Liver (tissue), 9 donors: Measurements from ENCODE around the gene OBP2B. TPM values are rescaled to one million over a fixed set of nuclear protein-coding genes. Genes with fewer than 3 reads are reported as not detected.
"Not testable (repeated sequence)": the region's sequence is repeated elsewhere in the genome, so short reads cannot be mapped to it uniquely, and the experiment has no call there.

Experiments
- DNase-seq: peaks from one replicate; pipeline ENCODE4 v3.0.0-alpha.2; 2017; ENCODE audit warnings: low spot score
- H3K27ac ChIP-seq, 2 donors: one replicate each; pipeline ENCODE4 v1.7.0; 2013; ENCODE audit warnings: inconsistent platforms in 2 of 2, low read length in 2 of 2, control low read depth in 1 of 2, low read depth in 1 of 2, mild to moderate bottlenecking in 1 of 2
- H3K27me3 ChIP-seq, 4 donors: one replicate each; pipeline versions ENCODE4 v1.6.1 to v1.7.0; 2013; ENCODE audit warnings: low read length in 3 of 4, inconsistent platforms in 1 of 4, mild to moderate bottlenecking in 1 of 4, moderate library complexity in 1 of 4; ENCODE audit not compliant: control insufficient read depth in 4 of 4, insufficient read depth in 4 of 4
- H3K36me3 ChIP-seq, 4 donors: one replicate each; pipeline versions ENCODE4 v1.6.1 to v1.7.0; 2013; ENCODE audit warnings: low read length in 3 of 4, mild to moderate bottlenecking in 3 of 4, low read depth in 1 of 4, moderate library complexity in 1 of 4; ENCODE audit not compliant: control insufficient read depth in 4 of 4, insufficient read depth in 3 of 4
- H3K4me1 ChIP-seq, 4 donors: one replicate each; pipeline versions ENCODE4 v1.6.1 to v1.7.0; 2013; ENCODE audit warnings: low read length in 3 of 4, mild to moderate bottlenecking in 3 of 4, moderate library complexity in 1 of 4; ENCODE audit not compliant: control insufficient read depth in 4 of 4, insufficient read depth in 4 of 4
- H3K4me3 ChIP-seq, 3 donors: one replicate each; pipeline versions ENCODE4 v1.6.1 to v1.7.0; 2013; ENCODE audit warnings: low read length in 3 of 3, control low read depth in 1 of 3, low read depth in 1 of 3, mild to moderate bottlenecking in 1 of 3
- H3K9ac ChIP-seq, 2 donors: one replicate each; pipeline ENCODE4 v1.7.0; 2013; ENCODE audit warnings: low read length in 2 of 2, mild to moderate bottlenecking in 2 of 2, moderate library complexity in 2 of 2, control low read depth in 1 of 2, low read depth in 1 of 2
- H3K9me3 ChIP-seq, 4 donors: one replicate each; pipeline versions ENCODE4 v1.6.1 to v1.7.0; 2013; ENCODE audit warnings: low read length in 3 of 4; ENCODE audit not compliant: control insufficient read depth in 4 of 4
- EGR1 ChIP-seq, 2 donors: IDR thresholded peaks; 2 replicates each; pipeline ENCODE4 v1.6.1; 2016 to 2018; ENCODE audit warnings: antibody characterized with exemption in 2 of 2, low read depth in 2 of 2
- FOXA1 ChIP-seq: IDR thresholded peaks from 2 replicates; pipeline ENCODE4 v1.6.1; 2016; ENCODE audit warnings: antibody characterized with exemption
- FOXA2 ChIP-seq: IDR thresholded peaks from 2 replicates; pipeline ENCODE4 v1.6.1; 2016; ENCODE audit warnings: antibody characterized with exemption
- GABPA ChIP-seq, 2 donors: IDR thresholded peaks in 1 of 2; conservative IDR thresholded peaks in 1 of 2; 2 replicates each; pipeline ENCODE4 v1.6.1; 2016; ENCODE audit warnings: antibody characterized with exemption in 2 of 2, mild to moderate bottlenecking in 1 of 2, moderate library complexity in 1 of 2
- HNF4A ChIP-seq, 2 donors: conservative IDR thresholded peaks; 2 replicates each; pipeline ENCODE4 v1.6.1; 2016; ENCODE audit warnings: antibody characterized with exemption in 2 of 2, mild to moderate bottlenecking in 2 of 2
- HNF4G ChIP-seq: IDR thresholded peaks from 2 replicates; pipeline ENCODE4 v1.6.1; 2016; ENCODE audit warnings: antibody characterized with exemption
- JUND ChIP-seq, 2 donors: IDR thresholded peaks; 2 replicates each; pipeline ENCODE4 v1.6.1; 2016; ENCODE audit warnings: antibody characterized with exemption in 2 of 2
- RAD21 ChIP-seq, 2 donors: IDR thresholded peaks; 2 replicates each; pipeline ENCODE4 v1.6.1; 2016; ENCODE audit warnings: antibody characterized with exemption in 2 of 2, mild to moderate bottlenecking in 2 of 2
- SP1 ChIP-seq: IDR thresholded peaks from 2 replicates; pipeline ENCODE4 v1.6.1; 2018; ENCODE audit warnings: antibody characterized with exemption, mild to moderate bottlenecking
- TAF1 ChIP-seq: conservative IDR thresholded peaks from 2 replicates; pipeline ENCODE4 v1.6.1; 2016; ENCODE audit warnings: antibody characterized with exemption, mild to moderate bottlenecking
- YY1 ChIP-seq: IDR thresholded peaks from 2 replicates; pipeline ENCODE4 v1.6.1; 2016; ENCODE audit warnings: antibody characterized with exemption, mild to moderate bottlenecking
- WGBS: extraction: QIAGEN DNeasy Blood & Tissue Kit; methylation state at CpG from one replicate; pipeline ENCODE4 v1.1.7; 2013; 5-methylcytosine and 5-hydroxymethylcytosine counted together
- polyA plus RNA-seq, 2 donors: library from polyadenylated mRNA; stranded (reverse) in 1 of 2; unstranded in 1 of 2; fragments of 200-250 nt in 1 of 2; fragments of >200 nt in 1 of 2; fragmentation: Nextera tagmentation in 1 of 2; extraction: Ambion mirVana in 1 of 2; gene quantifications; one replicate each; pipeline versions ENCODE4 v1.2.1 to v1.2.3, GENCODE V29; 2013 to 2015
- total RNA-seq, 2 donors: library from RNA; depleted of rRNA; stranded (reverse); fragments of >200 nt; gene quantifications; one replicate each; pipeline ENCODE4 v1.2.3, GENCODE V29; 2014
- TF ChIP-seq, protein P1 (sequence below): IDR thresholded peaks from 2 replicates; pipeline ENCODE4 v1.6.1; 2016; ENCODE audit warnings: antibody characterized with exemption
- TF ChIP-seq, protein P2 (sequence below): IDR thresholded peaks from 2 replicates; pipeline ENCODE4 v1.6.1; 2016; ENCODE audit warnings: antibody characterized with exemption
- TF ChIP-seq, protein P3 (sequence below): fragments of 150-350 bp; IDR thresholded peaks from 2 replicates; pipeline ENCODE4 v1.5.1; 2017; ENCODE audit warnings: improper control_type of control experiment, low read depth, low read length; ENCODE audit not compliant: missing input control
- TF ChIP-seq, protein P4 (sequence below): IDR thresholded peaks from 2 replicates; pipeline ENCODE4 v1.6.1; 2016; ENCODE audit warnings: antibody characterized with exemption, mild to moderate bottlenecking
- donor health status: healthy.
- donor health status: healthy.
- donor health status: healthy.
- donor health status: healthy.
- donor health status: healthy.

Gene OBP2B
- total and polyA plus RNA-seq, 4 donors, result not detected

DNA sequence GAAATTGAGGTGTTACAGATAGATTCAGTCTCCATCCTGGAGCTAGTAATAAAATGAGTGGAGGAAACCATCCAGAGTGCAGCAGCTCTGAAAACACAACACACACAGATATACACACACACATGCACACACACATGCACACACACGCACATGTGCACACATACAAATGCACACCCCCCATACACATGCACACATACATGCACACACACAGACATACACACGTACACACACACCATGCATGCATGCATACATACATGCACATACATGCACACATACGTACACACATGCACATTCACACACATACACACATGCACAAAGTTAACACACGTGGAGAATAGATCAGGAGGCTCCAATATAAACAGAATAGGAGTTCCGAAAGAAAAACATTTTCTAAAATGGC, 21.0 kb upstream of the OBP2B start:
- Histone ChIP-seq H3K4me1 (no peaks in the 10 kb centered on the region), H3K4me3 (no peak overlapping the region), H3K36me3 (no peaks in the 10 kb centered on the region), H3K27ac (no peak overlapping the region), H3K9ac (no peak overlapping the region), H3K27me3 (no peaks in the 10 kb centered on the region), H3K9me3 (no peaks in the 10 kb centered on the region)
- no peak for DNase-seq
- 88% methylated on average over 5 of the region's 5 CpGs for WGBS
- TF ChIP-seq EGR1 (IDR thresholded peaks at IDR 0.05; ENCODE audit: low read depth in 2 of 2) (no peak), FOXA1 (no peak)
- TF ChIP-seq, protein P1, sequence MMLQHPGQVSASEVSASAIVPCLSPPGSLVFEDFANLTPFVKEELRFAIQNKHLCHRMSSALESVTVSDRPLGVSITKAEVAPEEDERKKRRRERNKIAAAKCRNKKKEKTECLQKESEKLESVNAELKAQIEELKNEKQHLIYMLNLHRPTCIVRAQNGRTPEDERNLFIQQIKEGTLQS, result no peak

DNA sequence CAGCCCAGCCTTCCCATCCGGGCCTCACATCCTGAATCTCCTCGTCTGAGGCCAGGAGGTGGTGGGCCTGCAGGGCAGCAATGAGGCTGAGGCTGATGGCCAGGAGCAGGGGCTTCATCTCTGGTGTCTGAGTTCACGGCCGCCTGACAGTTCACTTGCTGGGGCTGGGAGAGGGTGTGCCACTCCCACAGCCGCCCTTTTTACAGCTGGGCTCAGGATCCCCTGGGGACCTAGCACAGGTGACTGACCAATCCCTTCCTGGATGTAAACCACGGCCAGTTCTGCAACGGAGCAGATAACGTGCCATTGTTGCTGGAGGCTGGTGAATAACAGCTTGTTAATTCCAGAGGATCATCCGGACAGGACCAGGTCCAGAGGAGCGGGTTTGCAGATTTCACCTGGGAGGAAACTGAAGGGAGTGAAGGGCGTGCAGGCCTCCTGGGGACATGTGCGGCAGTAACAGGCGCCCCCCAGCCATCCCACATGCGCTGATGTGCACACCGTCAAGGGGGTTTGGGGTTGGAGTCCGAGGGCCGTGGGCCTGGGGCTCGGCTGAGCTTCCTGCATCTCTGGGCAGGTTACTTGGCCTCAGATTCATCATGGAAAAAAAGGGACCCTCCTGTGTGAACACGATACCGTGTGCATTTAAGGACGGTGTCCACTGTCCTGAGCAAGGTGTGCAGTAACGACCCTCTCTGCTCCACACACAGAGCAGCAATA, 19.6 kb upstream of the OBP2B start:
- not testable (repeated sequence) for DNase-seq, H3K27me3 ChIP-seq, H3K9ac ChIP-seq, H3K36me3 ChIP-seq, H3K27ac ChIP-seq, H3K4me3 ChIP-seq, H3K9me3 ChIP-seq, H3K4me1 ChIP-seq
- 91% methylated on average over 21 of the region's 22 CpGs for WGBS

DNA sequence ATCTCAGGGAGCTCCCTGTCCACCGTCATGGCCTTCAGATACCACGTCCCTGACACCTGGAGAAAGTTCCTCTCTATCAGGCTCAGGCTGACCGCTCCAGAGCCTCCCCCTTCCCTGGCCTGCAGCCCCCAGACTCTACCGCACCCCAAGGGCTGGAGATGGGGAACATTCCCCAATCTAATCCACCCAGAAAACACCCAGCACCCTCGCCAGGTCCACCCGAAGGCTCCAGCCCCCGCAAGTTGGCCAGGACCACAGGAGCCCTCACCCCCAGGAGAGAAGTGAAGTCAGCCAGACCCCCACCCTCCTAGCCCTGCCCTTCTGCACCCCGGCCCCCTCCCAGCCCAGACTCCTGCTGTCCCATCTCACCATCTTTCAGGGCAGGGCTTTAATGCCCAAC, 18.9 kb upstream of the OBP2B start:
- WGBS, result 89% methylated on average over 8 of the region's 8 CpGs
- not testable (repeated sequence) for H3K4me3 ChIP-seq, H3K36me3 ChIP-seq, H3K9ac ChIP-seq, H3K9me3 ChIP-seq, DNase-seq, H3K4me1 ChIP-seq, H3K27ac ChIP-seq, H3K27me3 ChIP-seq

DNA sequence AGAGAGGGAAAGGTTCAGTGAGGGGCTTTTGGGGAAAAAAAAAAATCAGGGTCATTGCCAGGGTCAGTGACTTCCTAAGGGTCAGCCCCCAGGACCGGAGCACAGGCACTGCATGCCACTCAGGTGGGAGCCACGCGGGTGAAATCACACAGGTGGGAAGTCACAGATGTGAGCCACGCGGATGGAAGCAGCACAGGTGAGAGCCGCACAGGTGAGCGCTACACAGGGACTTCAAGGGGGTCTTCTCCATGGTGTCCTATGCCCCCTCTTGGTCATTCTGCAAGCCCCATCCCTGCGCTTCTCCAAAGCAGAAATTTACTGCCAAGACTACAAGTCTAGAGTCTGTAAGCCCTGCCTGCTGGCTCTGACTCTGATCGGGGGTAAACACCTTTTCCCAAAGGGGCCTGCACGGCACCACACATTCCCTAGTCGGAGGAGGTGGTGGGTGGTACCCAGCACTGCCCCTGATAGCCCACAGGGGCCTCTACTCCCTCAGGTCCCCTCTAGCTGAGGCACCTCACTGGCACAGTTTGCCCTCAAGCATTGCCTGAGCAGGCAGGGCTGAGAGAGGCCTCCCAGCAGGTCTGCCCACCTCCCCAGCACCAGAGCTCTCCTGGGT, 18.3 kb upstream of the OBP2B start:
- Histone ChIP-seq H3K36me3 (no peaks in the 10 kb centered on the region), H3K9ac (no peak overlapping the region), H3K4me1 (no peaks in the 10 kb centered on the region), H3K9me3 (no peaks in the 10 kb centered on the region), H3K4me3 (no peak overlapping the region), H3K27ac (no peak overlapping the region), H3K27me3 (no peaks in the 10 kb centered on the region)
- TF ChIP-seq, protein P2, sequence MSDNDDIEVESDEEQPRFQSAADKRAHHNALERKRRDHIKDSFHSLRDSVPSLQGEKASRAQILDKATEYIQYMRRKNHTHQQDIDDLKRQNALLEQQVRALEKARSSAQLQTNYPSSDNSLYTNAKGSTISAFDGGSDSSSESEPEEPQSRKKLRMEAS, result no peak
- TF ChIP-seq RAD21 (IDR thresholded peaks at IDR 0.05), result no peak
- no peak for TF ChIP-seq HNF4A (conservative IDR thresholded peaks at IDR 0.05)
- TF ChIP-seq SP1, result no peak
- TF ChIP-seq, protein P3, sequence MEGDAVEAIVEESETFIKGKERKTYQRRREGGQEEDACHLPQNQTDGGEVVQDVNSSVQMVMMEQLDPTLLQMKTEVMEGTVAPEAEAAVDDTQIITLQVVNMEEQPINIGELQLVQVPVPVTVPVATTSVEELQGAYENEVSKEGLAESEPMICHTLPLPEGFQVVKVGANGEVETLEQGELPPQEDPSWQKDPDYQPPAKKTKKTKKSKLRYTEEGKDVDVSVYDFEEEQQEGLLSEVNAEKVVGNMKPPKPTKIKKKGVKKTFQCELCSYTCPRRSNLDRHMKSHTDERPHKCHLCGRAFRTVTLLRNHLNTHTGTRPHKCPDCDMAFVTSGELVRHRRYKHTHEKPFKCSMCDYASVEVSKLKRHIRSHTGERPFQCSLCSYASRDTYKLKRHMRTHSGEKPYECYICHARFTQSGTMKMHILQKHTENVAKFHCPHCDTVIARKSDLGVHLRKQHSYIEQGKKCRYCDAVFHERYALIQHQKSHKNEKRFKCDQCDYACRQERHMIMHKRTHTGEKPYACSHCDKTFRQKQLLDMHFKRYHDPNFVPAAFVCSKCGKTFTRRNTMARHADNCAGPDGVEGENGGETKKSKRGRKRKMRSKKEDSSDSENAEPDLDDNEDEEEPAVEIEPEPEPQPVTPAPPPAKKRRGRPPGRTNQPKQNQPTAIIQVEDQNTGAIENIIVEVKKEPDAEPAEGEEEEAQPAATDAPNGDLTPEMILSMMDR, result no peak
- no peak for TF ChIP-seq YY1
- TF ChIP-seq, protein P4, sequence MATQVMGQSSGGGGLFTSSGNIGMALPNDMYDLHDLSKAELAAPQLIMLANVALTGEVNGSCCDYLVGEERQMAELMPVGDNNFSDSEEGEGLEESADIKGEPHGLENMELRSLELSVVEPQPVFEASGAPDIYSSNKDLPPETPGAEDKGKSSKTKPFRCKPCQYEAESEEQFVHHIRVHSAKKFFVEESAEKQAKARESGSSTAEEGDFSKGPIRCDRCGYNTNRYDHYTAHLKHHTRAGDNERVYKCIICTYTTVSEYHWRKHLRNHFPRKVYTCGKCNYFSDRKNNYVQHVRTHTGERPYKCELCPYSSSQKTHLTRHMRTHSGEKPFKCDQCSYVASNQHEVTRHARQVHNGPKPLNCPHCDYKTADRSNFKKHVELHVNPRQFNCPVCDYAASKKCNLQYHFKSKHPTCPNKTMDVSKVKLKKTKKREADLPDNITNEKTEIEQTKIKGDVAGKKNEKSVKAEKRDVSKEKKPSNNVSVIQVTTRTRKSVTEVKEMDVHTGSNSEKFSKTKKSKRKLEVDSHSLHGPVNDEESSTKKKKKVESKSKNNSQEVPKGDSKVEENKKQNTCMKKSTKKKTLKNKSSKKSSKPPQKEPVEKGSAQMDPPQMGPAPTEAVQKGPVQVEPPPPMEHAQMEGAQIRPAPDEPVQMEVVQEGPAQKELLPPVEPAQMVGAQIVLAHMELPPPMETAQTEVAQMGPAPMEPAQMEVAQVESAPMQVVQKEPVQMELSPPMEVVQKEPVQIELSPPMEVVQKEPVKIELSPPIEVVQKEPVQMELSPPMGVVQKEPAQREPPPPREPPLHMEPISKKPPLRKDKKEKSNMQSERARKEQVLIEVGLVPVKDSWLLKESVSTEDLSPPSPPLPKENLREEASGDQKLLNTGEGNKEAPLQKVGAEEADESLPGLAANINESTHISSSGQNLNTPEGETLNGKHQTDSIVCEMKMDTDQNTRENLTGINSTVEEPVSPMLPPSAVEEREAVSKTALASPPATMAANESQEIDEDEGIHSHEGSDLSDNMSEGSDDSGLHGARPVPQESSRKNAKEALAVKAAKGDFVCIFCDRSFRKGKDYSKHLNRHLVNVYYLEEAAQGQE, result no peak
- no peak for TF ChIP-seq FOXA2
- TF ChIP-seq TAF1, result no peak
- no peak for TF ChIP-seq JUND (IDR thresholded peaks at IDR 0.05)
- TF ChIP-seq FOXA1, result no peak
- no peak for TF ChIP-seq GABPA (IDR thresholded peaks at IDR 0.05 in 1 of 2, conservative IDR thresholded peaks at IDR 0.05 in 1 of 2)
- TF ChIP-seq HNF4G, result no peak
- WGBS, result 90% methylated on average over 11 of the region's 11 CpGs
- no peak for DNase-seq
